ENCODE measurements around the gene KCNAB2. TPM values are rescaled to one million over a fixed set of nuclear protein-coding genes. Genes with fewer than 3 reads are reported as not detected.

The KCNAB2 gene
- total RNA-seq, 6 experiments from 2014 or later, result 8.0 to 12.6 (median 10.7) TPM

GRCh38 chr1:6030547-6031261 is 15.0 kb upstream of the KCNAB2 start:
- TF ChIP-seq CTCF (IDR thresholded peaks at IDR 0.05), result no peak
- Mint-ChIP-seq H3K4me3 (no peak overlapping the region), H3K4me1 (ENCODE audit: low read depth) (peaks cover 12% of the 10 kb centered on the region; the same call in 1 of the 2 replicates), H3K27ac (no peak overlapping the region), H3K27me3 (ENCODE audit: insufficient read depth) (peaks cover 2% of the 10 kb centered on the region), H3K9me3 (no peaks in the 10 kb centered on the region), H3K36me3 (ENCODE audit: low read depth) (no peaks in the 10 kb centered on the region)
- no peak for DNase-seq

GRCh38 chr1:6033124-6033523 is 12.6 kb upstream of the KCNAB2 start:
- TF ChIP-seq CTCF (IDR thresholded peaks at IDR 0.05), result no peak
- H3K36me3 Mint-ChIP-seq (ENCODE audit: low read depth), result no peaks in the 10 kb centered on the region
- H3K4me1 Mint-ChIP-seq (ENCODE audit: low read depth), result peaks cover 14% of the 10 kb centered on the region
- no peak overlapping the region for H3K4me3 Mint-ChIP-seq
- peaks cover 1% of the 10 kb centered on the region for H3K27me3 Mint-ChIP-seq (ENCODE audit: insufficient read depth)
- H3K9me3 Mint-ChIP-seq, result no peaks in the 10 kb centered on the region
- no peak for DNase-seq
- no peak overlapping the region for H3K27ac Mint-ChIP-seq

GRCh38 chr1:6033986-6034749 is 11.5 kb upstream of the KCNAB2 start:
- Mint-ChIP-seq H3K9me3 (no peaks in the 10 kb centered on the region), H3K4me3 (no peak overlapping the region), H3K4me1 (ENCODE audit: low read depth) (peaks cover 9% of the 10 kb centered on the region), H3K27ac (no peak overlapping the region), H3K27me3 (ENCODE audit: insufficient read depth) (no peaks in the 10 kb centered on the region; the same call in 1 of the 2 replicates), H3K36me3 (ENCODE audit: low read depth) (no peaks in the 10 kb centered on the region)
- DNase-seq, result no peak
- TF ChIP-seq CTCF (IDR thresholded peaks at IDR 0.05), result peak; percentile 87

GRCh38 chr1:6034750-6035096 is 11.0 kb upstream of the KCNAB2 start:
- TF ChIP-seq CTCF (IDR thresholded peaks at IDR 0.05), result no peak; the same call in none of the 2 replicates
- Mint-ChIP-seq H3K9me3 (no peaks in the 10 kb centered on the region), H3K4me3 (no peak overlapping the region), H3K27me3 (ENCODE audit: insufficient read depth) (no peaks in the 10 kb centered on the region; the same call in 1 of the 2 replicates), H3K27ac (no peak overlapping the region), H3K4me1 (ENCODE audit: low read depth) (peaks cover 9% of the 10 kb centered on the region), H3K36me3 (ENCODE audit: low read depth) (no peaks in the 10 kb centered on the region)
- no peak for DNase-seq

- Mint-ChIP-seq H3K27me3 (ENCODE audit: insufficient read depth) (peaks cover 2% of the 10 kb centered on the region), H3K27ac (no peak overlapping the region), H3K36me3 (ENCODE audit: low read depth) (no peaks in the 10 kb centered on the region), H3K4me3 (no peak overlapping the region), H3K4me1 (ENCODE audit: low read depth) (peaks cover 9% of the 10 kb centered on the region), H3K9me3 (no peaks in the 10 kb centered on the region)
- no peak for DNase-seq
- no peak for TF ChIP-seq CTCF (IDR thresholded peaks at IDR 0.05)
Measured at GRCh38 chr1:6035303-6035702, 10.4 kb upstream of the KCNAB2 start.
